ENCODE data around the gene ZFHX2. TPM values are rescaled to one million over a fixed set of nuclear protein-coding genes. Genes with fewer than 3 reads are reported as not detected.
A peak's percentile ranks its signal among the peaks of the same experiment; 100 is the strongest.

The ZFHX2 gene
- total and polyA plus RNA-seq, 2 of the 4 experiments (the other 2 are of a cell fraction) = 0.18 to 0.53 TPM

DNA sequence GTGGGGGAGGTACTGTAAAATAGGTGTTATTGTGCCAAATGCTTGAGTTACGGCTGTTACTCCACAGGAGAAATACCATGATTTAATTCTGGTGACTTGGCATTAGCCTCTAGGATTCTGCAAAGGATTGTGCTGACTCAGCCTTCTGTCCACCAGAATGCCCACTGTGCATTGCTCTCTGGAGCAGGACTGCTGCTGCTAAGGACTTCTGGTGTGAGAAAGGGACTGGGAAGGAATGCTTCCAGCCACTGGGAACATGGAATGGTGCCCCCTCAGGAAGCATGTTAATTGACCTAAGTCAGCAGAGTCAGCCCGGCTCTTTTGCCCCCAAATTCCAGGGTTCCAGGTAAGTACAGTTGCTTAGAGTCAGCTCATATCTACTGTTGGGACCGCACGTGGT, 32.9 kb downstream of the ZFHX2 start:
- BruUV-seq (replicated peaks) = no TSS peak
- H3K27me3 ChIP-seq (ENCODE audit: control insufficient read depth, insufficient read depth, low read length) = no peaks in the 10 kb centered on the region; the same call in 1 of the 2 replicates
- no peak overlapping the region for H2BK20ac ChIP-seq (ENCODE audit: low read depth, low read length)
- H3K9ac ChIP-seq (ENCODE audit: low read depth, low read length) = no peak overlapping the region
- intact Hi-C loops (cut with micrococcal nuclease) (no loop called here), in situ Hi-C loops (cut with MboI; ENCODE audit: low sequenced_read_pairs) (no loop called here), dilution Hi-C loops (cut with HindIII; ENCODE audit: low sequenced_read_pairs, unreplicated experiment) (no loop called here)
- no peak overlapping the region for H2AFZ ChIP-seq (replicated peaks; ENCODE audit: low read length, poor library complexity)
- no peaks in the 10 kb centered on the region for H3K4me1 ChIP-seq (ENCODE audit: control insufficient read depth, insufficient read depth, low read length)
- no peak overlapping the region for H2AK5ac ChIP-seq (ENCODE audit: low read depth, low read length)
- DNase-seq (no peak), ATAC-seq (ENCODE audit: low read depth) (peak; percentile 27)
- H3K4ac ChIP-seq (ENCODE audit: low read depth, low read length) = no peak overlapping the region
- WGBS, 2 experiments (ENCODE audit: extremely low coverage in 2 of 2, insufficient read length in 1 of 2) = no CpG with 5 or more reads among the region's 4 CpGs
- no peak overlapping the region for H3K23ac ChIP-seq (ENCODE audit: low read depth, low read length)
- no peak overlapping the region for H3K4me2 ChIP-seq (ENCODE audit: low read depth, low read length)
- no peaks in the 10 kb centered on the region for H3K9me1 ChIP-seq (ENCODE audit: insufficient read depth, low read length)
- no peak overlapping the region for H3K4me3 ChIP-seq (ENCODE audit: insufficient read depth, low read depth, low read length)
- no peaks in the 10 kb centered on the region for H3K9me3 ChIP-seq (ENCODE audit: control insufficient read depth, insufficient read depth, low read length)
- H2BK15ac ChIP-seq (ENCODE audit: low read depth, low read length) = no peak overlapping the region
- no peak overlapping the region for H4K91ac ChIP-seq (ENCODE audit: insufficient read depth, low read depth, low read length)
- no peak overlapping the region for H3K18ac ChIP-seq (ENCODE audit: low read depth, low read length)
- no peaks in the 10 kb centered on the region for H3K36me3 ChIP-seq (ENCODE audit: control insufficient read depth, insufficient read depth, low read length)
- H2AK9ac ChIP-seq (replicated peaks; ENCODE audit: low read depth, low read length, poor library complexity) = no peak overlapping the region
- H4K20me1 ChIP-seq (ENCODE audit: insufficient read depth, low read length) = no peaks in the 10 kb centered on the region
- H3K79me1 ChIP-seq (ENCODE audit: low read depth in 1 of 2, low read length in 2 of 2) = no peaks in the 10 kb centered on the region
- TF ChIP-seq MAFK (IDR thresholded peaks at IDR 0.05; ENCODE audit: low read depth, low read length) = peak; percentile 98
- TF ChIP-seq, protein P1, sequence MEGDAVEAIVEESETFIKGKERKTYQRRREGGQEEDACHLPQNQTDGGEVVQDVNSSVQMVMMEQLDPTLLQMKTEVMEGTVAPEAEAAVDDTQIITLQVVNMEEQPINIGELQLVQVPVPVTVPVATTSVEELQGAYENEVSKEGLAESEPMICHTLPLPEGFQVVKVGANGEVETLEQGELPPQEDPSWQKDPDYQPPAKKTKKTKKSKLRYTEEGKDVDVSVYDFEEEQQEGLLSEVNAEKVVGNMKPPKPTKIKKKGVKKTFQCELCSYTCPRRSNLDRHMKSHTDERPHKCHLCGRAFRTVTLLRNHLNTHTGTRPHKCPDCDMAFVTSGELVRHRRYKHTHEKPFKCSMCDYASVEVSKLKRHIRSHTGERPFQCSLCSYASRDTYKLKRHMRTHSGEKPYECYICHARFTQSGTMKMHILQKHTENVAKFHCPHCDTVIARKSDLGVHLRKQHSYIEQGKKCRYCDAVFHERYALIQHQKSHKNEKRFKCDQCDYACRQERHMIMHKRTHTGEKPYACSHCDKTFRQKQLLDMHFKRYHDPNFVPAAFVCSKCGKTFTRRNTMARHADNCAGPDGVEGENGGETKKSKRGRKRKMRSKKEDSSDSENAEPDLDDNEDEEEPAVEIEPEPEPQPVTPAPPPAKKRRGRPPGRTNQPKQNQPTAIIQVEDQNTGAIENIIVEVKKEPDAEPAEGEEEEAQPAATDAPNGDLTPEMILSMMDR (conservative IDR thresholded peaks at IDR 0.05; ENCODE audit: low read depth, low read length) = no peak
- CTCF ChIA-PET = no interaction called here
- H4K5ac ChIP-seq (ENCODE audit: low read depth, low read length) = no peak overlapping the region
- no peak overlapping the region for H3K27ac ChIP-seq (ENCODE audit: insufficient read depth, low read length)
- H2BK5ac ChIP-seq (ENCODE audit: low read depth, low read length, poor library complexity, severe bottlenecking) = no peak overlapping the region
- H2BK120ac ChIP-seq (ENCODE audit: low read depth, low read length) = no peak overlapping the region
- H3K14ac ChIP-seq (replicated peaks; ENCODE audit: low read depth, low read length) = no peak overlapping the region
- POLR2A ChIA-PET (ENCODE audit: unreplicated experiment) = no interaction called here
- H4K8ac ChIP-seq (ENCODE audit: low read depth in 2 of 2, low read length in 2 of 2) = no peak overlapping the region
- H3K56ac ChIP-seq (ENCODE audit: extremely low read depth, insufficient read depth, low read length) = no peak overlapping the region
